Measurements from ENCODE around the gene TOLLIP.
"Not testable (repeated sequence)": the region's sequence is repeated elsewhere in the genome, so short reads cannot be mapped to it uniquely, and the experiment has no call there.

Gene TOLLIP

GRCh38 chr11:1281326-1281973 is 28.0 kb downstream of the TOLLIP start:
- no peak for DNase-seq (ENCODE audit: low spot score)

GRCh38 chr11:1280116-1281035 is 29.1 kb downstream of the TOLLIP start:
- no peak for DNase-seq (ENCODE audit: low spot score)

GRCh38 chr11:1279674-1280055 is 29.8 kb downstream of the TOLLIP start:
- no peak for DNase-seq (ENCODE audit: low spot score)

GRCh38 chr11:1278766-1279673 is 30.4 kb downstream of the TOLLIP start:
- no peak for DNase-seq (ENCODE audit: low spot score)

GRCh38 chr11:1277936-1278512 is 31.4 kb downstream of the TOLLIP start:
- DNase-seq (ENCODE audit: low spot score) = no peak

GRCh38 chr11:1276866-1277615 is 32.4 kb downstream of the TOLLIP start:
- no peak for DNase-seq (ENCODE audit: low spot score)

- DNase-seq (ENCODE audit: low spot score) = no peak
Observed at GRCh38 chr11:1276041-1276790, 33.2 kb downstream of the TOLLIP start.

- DNase-seq (ENCODE audit: low spot score) = no peak
Observed at GRCh38 chr11:1275021-1275420, 34.4 kb downstream of the TOLLIP start.

- no peak for DNase-seq (ENCODE audit: low spot score)
Observed at GRCh38 chr11:1274501-1274900, 34.9 kb downstream of the TOLLIP start.

GRCh38 chr11:1272531-1272930 is 36.9 kb downstream of the TOLLIP start:
- DNase-seq (ENCODE audit: low spot score) = no peak

- DNase-seq (ENCODE audit: low spot score) = no peak
Observed at GRCh38 chr11:1271927-1272326, 37.5 kb downstream of the TOLLIP start.

- DNase-seq (ENCODE audit: low spot score) = no peak
Observed at GRCh38 chr11:1271406-1271805, 38.0 kb downstream of the TOLLIP start.

GRCh38 chr11:1271002-1271401 is 38.4 kb downstream of the TOLLIP start:
- DNase-seq (ENCODE audit: low spot score) = no peak

GRCh38 chr11:1270476-1270875 is 39.0 kb downstream of the TOLLIP start:
- DNase-seq (ENCODE audit: low spot score) = no peak

- DNase-seq (ENCODE audit: low spot score) = no peak
Observed at GRCh38 chr11:1269957-1270356, 39.5 kb downstream of the TOLLIP start.

- DNase-seq (ENCODE audit: low spot score) = no peak
Observed at GRCh38 chr11:1267441-1268100, 41.9 kb downstream of the TOLLIP start.

- not testable (repeated sequence) for DNase-seq (ENCODE audit: low spot score)
Observed at GRCh38 chr11:1266976-1267375, 42.5 kb downstream of the TOLLIP start.

GRCh38 chr11:1265480-1265879 is 44.0 kb downstream of the TOLLIP start:
- DNase-seq (ENCODE audit: low spot score) = not testable (repeated sequence)

- peak; percentile 53 for DNase-seq (ENCODE audit: low spot score)
Observed at GRCh38 chr11:1264444-1264843, 45.0 kb downstream of the TOLLIP start.

- peak; percentile 42 for DNase-seq (ENCODE audit: low spot score)
Observed at GRCh38 chr11:1263010-1263409, 46.4 kb downstream of the TOLLIP start.

Measured in SW480 (cell line).